Nucleus accumbens (tissue), 56 donors: ENCODE results near the gene NDP.

Experiments
- DNase-seq, 56 donors: peaks; one replicate each; lab custom pipeline; 2025; lab: John Stamatoyannopoulos, UW

The NDP gene

GRCh38 chrX:43899878-43900815 is 73.0 kb downstream of the NDP start:
- DNase-seq: peak in 6 of 56 donors; percentile 0 to 22 (median 4)
